ENCODE measurements around the gene TTLL11.

- peak; percentile 91 for TF ChIP-seq CTCF (IDR thresholded peaks at IDR 0.05)
- no peak for TF ChIP-seq ZFX (IDR thresholded peaks at IDR 0.05; ENCODE audit: borderline replicate concordance)
Measured at GRCh38 chr9:122099271-122099869, 6.3 kb upstream of the TTLL11 start.

All from 22Rv1 (cell line).